NCI-H1092 (cell line): ENCODE results near the gene ADCY3.

ENCODE experiments used
- DNase-seq: peaks from one replicate; lab custom pipeline; 2025; lab: John Stamatoyannopoulos, UW

ADCY3 gene

DNA sequence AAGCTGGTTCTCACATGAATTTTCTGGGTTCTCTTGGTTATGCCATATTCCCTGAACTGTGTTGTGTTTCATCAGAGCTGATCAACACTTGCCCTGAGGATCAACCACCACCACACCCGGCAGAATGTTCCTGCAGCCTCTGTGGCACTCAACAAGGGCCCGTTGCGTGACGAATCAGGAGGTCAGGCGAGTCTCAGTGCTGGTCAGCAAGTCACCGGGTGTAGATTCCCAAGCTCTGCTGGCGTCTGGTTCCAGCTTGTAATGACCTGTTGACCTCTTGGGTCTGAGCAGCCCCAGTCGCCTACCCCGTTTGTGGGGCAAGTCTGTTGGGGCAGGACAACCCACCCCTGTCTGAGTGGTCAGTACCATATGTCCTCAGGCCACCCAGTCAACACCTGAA is 46.0 kb downstream of the ADCY3 start:
- no peak for DNase-seq

- DNase-seq: no peak
Observed at GRCh38 chr2:24873619-24874018, 46.4 kb downstream of the ADCY3 start.

DNA sequence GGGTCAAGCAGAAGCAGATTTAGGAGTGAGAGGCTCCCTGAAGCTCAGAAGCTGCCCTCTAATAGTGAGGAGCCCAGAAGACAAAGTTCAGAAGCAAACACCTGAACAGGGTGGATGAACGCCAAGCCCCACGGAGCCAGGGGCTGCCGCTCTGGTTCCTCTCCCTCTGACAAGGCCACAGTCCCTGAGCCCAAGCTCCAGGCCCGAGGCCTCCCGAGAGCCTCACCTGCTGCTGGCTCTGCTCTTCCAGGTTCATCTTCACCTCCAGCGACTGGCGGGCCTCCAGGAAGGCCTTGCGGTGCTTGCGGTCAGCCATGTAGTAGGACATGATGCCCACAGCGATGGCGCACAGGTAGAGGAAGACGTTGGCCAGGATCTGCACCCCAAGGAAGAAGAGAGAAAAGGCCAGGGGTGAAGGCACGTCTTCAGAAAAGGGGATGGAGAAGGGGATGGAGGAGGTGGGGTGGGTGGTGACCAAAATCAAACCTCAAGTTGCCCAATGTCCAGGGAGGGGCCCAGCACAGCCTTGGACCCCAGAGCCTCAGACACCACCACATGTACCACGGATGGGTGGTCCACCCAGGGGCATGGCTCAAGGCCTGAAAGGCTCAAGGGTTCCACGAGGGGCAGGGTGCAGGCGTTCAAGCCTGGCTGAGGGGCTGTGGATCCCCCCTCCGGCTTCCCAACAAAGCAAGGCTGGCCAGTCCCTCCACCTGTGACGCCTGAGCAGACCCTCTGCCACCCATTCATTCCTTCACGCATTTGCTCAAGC is 47.5 kb downstream of the ADCY3 start:
- DNase-seq: no peak

GRCh38 chr2:24871852-24872333 is 48.1 kb downstream of the ADCY3 start:
- DNase-seq: no peak

- no peak for DNase-seq
Observed at GRCh38 chr2:24870891-24871705, 48.9 kb downstream of the ADCY3 start.

GRCh38 chr2:24870440-24870839 is 49.6 kb downstream of the ADCY3 start:
- no peak for DNase-seq

- no peak for DNase-seq
Observed at GRCh38 chr2:24866946-24867345, 53.1 kb downstream of the ADCY3 start.

DNA sequence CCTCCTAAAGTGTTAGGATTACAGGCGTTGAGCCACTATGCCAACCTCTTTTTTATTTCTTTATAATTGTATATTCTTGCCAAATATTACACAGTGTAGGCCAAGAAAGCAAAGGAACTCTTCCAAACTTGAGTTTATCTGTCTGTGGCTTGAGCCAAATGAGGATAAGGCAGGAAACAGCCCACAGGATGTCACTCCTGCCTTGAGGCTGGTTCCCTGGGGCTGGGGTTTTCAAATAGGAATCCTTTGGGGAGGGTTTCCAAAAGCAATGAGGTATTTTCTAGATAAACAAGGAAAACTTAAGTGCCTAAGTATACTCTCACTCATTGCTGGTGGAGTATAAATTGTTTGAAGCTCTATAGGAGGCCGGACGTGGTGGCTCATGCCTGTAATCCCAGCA is 56.4 kb downstream of the ADCY3 start:
- DNase-seq: no peak

- no peak for DNase-seq
Observed at GRCh38 chr2:24861500-24861899, 58.5 kb downstream of the ADCY3 start.

DNA sequence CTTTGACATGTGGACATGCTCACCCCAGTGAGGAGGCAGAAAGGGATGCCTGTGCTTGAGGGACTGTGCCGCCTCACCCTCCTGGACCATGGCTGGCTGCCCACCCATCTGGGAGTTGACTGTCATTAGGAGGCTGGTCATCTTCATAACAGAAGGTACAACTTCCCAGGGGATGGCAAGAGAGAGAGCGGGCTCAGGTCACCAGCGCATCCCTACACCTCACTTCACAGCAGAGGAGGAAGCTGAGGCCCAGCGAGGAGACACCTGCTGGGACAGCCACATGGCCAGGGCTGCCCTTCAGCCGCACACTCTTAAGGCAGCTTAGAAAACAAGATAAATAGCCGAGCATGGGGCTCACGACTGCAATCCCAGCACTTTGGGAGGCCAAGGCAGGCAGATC is 59.4 kb downstream of the ADCY3 start:
- DNase-seq: no peak

DNA sequence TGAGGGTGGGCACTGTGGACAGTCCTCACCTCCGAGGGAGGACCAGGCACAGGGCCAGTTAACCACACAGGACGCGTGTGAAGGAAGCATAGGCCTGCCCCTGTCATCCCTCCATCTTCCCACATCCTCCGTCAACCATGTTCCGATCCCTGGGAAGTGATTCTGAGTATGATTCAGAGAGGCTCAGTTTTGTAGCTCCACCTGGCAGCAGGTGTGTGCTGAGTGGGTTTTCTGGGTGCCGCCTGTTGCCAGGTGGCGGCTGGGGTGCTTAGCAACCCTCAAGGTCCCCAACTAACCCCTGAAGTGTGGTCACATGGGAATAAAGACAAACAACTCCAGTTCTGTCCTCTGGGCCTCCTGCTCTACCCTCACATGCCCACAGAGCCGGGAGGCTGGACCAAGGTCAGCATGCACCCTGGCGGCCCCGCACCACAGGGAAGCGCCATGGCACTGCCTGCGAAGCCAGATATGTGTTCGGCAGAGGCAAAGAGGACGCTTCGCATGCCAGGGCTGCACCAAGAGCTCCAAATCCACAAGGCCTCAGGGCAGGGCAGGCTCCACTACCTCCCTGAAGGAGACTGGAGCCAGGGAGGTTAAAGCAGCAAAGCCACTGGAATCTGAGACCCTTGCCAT is 60.0 kb downstream of the ADCY3 start:
- no peak for DNase-seq

DNA sequence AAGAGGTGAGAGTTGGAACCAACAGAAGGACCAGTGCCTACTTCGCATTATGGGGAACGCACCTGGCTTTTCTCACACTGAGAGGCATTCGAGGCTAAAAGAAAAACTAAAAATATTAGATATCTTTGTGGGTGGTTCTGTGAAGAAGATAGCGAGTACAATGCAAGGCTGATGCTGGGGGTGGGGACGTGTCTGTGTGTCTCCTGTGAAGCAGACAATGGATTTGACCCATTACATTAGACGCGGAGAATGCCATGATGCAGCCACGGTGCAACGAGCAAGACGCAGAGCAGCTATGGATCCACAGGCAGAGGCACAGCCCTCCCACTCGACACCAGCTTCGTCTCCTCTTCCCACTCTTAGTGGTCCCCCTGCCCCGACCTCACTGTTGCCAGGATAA is 61.0 kb downstream of the ADCY3 start:
- no peak for DNase-seq

DNA sequence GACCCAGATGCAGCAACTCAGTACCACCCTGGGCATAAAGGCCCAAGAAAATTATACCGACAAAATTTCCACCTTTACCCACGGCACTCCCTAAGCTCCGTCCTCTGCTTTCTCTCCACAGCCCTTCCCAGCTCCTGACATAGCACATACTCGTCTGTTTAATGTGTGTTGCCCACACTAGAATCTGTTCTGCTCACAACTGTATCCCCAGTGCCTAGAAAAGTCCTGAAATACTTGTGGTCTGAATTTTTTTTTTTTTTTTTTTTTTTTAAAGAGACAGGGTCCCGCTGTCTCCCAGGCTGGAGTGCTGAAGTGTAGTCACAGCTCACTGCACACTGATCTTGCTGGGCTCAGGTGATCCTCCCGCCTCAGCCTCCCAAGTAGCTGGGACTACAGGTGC is 62.3 kb downstream of the ADCY3 start:
- no peak for DNase-seq

DNA sequence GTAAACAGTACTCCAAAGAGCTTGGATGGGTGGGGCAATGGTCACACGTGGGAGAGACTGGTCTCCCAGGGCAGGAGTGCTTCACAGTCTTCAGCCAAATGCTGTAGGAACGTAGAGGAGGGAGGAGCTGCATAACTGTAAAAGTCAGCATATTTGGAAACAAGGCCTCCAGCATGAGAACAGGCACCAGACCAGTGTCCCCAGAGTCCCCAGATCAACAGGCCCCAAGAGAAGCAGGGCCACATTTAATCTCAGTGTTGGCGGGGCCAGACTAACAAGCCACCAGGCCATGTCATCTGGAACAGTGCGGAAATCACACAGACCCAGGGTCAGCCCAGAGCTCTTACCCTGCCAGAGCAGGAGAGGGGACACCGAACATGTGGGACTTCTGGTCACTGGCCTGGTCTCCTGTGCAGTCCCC is 63.2 kb downstream of the ADCY3 start:
- no peak for DNase-seq

GRCh38 chr2:24855726-24856125 is 64.3 kb downstream of the ADCY3 start:
- no peak for DNase-seq

DNA sequence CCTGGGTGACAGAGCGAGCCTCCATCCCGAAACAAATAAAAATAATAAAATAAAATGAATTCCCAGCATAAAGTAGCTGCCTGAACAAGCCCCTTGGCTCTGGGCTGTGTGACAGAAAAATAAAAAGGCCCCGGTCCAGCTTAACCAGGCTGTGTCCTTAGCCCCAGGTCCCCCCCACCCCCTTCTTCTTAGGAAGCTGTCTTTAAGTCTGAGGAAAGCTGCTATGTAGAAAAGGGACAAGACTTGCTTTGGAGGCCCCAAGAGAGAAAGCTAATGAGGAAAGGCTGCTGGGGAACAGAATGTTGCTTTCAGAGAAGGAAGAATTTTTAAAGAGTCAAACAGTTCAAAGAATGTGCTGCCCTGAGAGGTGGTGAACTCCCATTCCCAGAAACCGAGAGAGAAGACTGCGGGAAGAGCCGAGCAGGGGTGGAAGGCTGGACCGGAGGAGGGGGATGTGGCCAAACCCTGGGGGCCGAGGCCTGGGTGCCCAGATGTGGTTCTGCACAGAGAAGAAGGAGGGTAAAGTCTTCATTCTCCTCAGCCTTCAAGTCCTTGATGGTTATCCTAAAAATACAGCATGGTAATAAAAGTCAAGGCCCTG is 64.9 kb downstream of the ADCY3 start:
- no peak for DNase-seq

- DNase-seq: no peak
Observed at GRCh38 chr2:24853996-24854395, 66.0 kb downstream of the ADCY3 start.

GRCh38 chr2:24853046-24853445 is 67.0 kb downstream of the ADCY3 start:
- no peak for DNase-seq

- no peak for DNase-seq
Observed at GRCh38 chr2:24852431-24853020, 67.5 kb downstream of the ADCY3 start.

GRCh38 chr2:24852026-24852425 is 68.0 kb downstream of the ADCY3 start:
- no peak for DNase-seq

DNA sequence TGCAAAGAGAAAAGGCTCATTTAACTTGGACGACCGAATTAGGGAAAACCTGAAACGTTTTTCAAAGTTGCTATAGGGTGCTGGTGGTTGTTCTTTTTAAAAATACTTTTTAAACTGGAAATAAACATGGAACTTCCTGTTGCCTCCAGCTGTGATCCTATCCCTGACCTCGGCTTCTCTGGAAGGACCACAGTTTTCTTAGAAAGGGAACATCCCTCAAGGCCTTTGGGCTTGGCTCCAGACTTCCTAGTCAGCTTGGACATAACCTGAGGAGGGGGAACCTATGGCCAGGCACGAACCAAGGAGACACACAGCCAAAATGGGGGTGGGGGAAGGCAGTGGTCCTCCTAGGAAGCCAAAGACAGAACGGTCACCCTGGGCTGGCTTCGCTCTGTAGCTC is 69.1 kb downstream of the ADCY3 start:
- no peak for DNase-seq

DNA sequence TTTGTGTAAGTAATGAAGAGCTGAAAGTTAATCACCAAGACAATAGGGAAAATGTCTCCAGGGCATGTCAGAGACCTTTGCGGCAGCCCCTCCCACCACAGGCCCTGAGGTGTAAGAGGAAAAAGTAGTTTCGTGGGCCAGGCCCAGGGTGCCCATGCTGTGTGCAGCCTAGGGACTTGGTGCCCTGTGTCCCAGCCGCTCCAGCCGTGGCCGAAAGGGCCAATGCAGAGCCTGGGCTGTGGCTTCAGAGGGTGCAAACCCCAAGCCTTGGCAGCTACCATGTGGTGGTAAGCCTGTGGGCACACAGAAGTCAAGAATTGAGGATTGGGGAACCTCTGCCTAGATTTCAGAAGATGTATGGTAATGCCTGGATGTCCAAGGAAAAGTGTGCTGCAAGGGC is 74.3 kb downstream of the ADCY3 start:
- no peak for DNase-seq
